HUES64 (cell line): ENCODE data around the gene ECHS1. TPM values are rescaled to one million over a fixed set of nuclear protein-coding genes. Genes with fewer than 3 reads are reported as not detected.
"Not testable (repeated sequence)": the region's sequence is repeated elsewhere in the genome, so short reads cannot be mapped to it uniquely, and the experiment has no call there.

ENCODE experiments used
- H3K27ac ChIP-seq: 2 replicates; pipeline ENCODE4 v1.7.0; 2013; ENCODE audit warnings: low read depth, low read length, inconsistent platforms
- H3K27me3 ChIP-seq: 2 replicates; pipeline ENCODE4 v1.6.1; 2013; ENCODE audit warnings: mild to moderate bottlenecking, low read length; ENCODE audit not compliant: insufficient read depth
- H3K36me3 ChIP-seq: 2 replicates; pipeline ENCODE4 v1.6.1; 2013; ENCODE audit warnings: mild to moderate bottlenecking, low read length; ENCODE audit not compliant: insufficient read depth
- H3K4me1 ChIP-seq: 2 replicates; pipeline ENCODE4 v1.6.1; 2013; ENCODE audit warnings: mild to moderate bottlenecking, low read length, moderate library complexity; ENCODE audit not compliant: insufficient read depth
- H3K4me3 ChIP-seq: 2 replicates; pipeline ENCODE4 v1.5.1; 2013; ENCODE audit warnings: mild to moderate bottlenecking, low read length, moderate library complexity
- H3K9ac ChIP-seq: 2 replicates; pipeline ENCODE4 v1.6.1; 2013; ENCODE audit warnings: mild to moderate bottlenecking, low read depth, low read length
- H3K9me3 ChIP-seq: 2 replicates; pipeline ENCODE4 v1.6.1; 2013; ENCODE audit warnings: low read depth, low read length; ENCODE audit not compliant: insufficient read depth
- WGBS: fragments of 150-250, 120-280 bp; methylation state at CpG from one replicate; pipeline ENCODE4 v1.1.7; 2013; ENCODE audit warnings: missing lambda C conversion rate; 5-methylcytosine and 5-hydroxymethylcytosine counted together
- polyA plus RNA-seq, 2 experiments: library from polyadenylated mRNA; stranded (reverse); fragments of 50-300 nt; gene quantifications; one replicate each; pipeline ENCODE4 v1.2.3, GENCODE V29; 2013

The ECHS1 gene
- 101 TPM for polyA plus RNA-seq (2013, experiment 1 of 2)
- polyA plus RNA-seq (2013, experiment 2 of 2) = 95.3 TPM

DNA sequence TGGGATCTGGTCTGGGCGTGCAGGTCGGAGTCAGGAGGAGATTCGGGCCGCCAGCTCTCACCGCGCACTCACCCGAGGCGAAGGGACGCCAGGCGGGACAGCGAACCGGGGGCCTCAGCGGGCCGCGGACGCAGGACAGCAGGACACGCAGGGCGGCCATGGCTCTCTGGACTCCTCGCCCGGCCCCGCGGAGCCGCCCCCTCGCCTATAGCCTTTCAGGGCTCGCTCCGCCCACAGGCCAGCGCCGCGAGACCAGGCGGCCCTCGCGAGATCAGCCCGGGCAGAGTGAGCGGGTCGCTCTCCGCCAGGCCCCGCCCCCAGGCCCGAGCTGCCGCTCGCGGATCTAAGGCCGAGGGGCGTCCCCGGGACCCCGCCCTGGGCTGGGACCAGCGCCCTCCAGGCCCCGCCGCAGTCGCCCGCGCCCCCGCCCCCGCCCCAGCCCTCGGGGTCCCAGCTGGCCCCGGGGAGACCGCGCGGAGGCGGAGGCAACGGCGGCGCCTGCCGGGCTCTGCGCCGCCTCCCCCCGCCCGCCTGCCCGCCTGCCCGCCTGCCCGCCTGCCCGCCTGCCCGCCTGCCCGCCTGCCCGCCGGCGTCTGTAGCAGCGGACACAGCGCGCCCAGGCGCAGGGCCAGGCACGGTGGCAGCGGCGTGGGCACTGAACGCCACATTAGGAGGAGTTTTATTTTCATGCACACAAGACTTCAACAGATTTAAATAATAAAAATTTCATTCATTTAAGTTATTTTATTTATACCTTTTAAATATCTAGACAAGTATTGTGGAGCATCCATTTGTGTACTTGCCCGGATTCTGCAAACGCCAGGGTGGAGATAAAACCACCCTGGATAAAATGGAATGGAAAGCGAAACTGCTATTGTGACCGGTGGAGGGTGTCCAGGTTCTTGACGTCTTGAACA is at the start of gene ECHS1:
Gene ECHS1, minus strand, starts transcription at position 181 of the 917 bp plus-strand sequence. Its CDS starts 21 bp downstream, at position 160.
- H3K36me3 ChIP-seq = peaks cover 27% of the 10 kb centered on the region
- H3K4me3 ChIP-seq = peak within 1 kb of the TSS; percentile 80
- peaks cover 48% of the 10 kb centered on the region for H3K27me3 ChIP-seq
- 5% methylated on average over 89 of the region's 89 CpGs for WGBS
- H3K9ac ChIP-seq = peak within 1 kb of the TSS; percentile 72
- no peaks in the 10 kb centered on the region for H3K4me1 ChIP-seq
- H3K9me3 ChIP-seq = no peaks in the 10 kb centered on the region
- no peak within 1 kb of the TSS for H3K27ac ChIP-seq

DNA sequence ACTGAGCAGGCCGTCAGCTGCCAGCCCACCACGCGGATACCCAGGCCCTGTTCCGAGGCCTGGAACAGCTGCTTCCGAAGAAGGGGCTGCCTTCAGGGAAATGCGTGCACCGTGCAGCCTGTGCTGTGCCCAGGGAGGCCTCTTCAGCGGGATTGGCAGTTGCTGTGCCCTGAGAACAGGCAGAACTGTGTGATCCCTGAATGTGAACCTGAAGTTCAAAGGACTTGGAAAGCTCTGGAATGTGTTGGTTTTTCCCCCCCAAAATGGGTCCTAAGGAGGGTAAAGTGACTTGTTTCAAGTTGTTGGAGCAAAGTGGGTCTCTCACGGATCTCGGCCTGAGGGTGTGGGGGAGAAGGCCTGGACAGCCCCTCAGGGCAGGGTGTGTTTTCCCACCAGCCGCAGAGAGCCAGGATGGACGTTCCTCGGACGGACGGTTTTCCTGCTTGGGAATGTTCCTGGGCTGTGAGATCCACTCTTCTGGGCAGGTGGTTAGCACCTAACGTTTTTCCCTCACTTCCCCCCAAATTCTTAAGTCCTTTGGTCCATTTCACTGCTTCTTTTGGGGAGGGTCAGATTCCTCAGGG is 49.2 kb upstream of the ECHS1 start:
- WGBS = 80% methylated on average over 16 of the region's 16 CpGs
- Histone ChIP-seq H3K27ac (no peak overlapping the region), H3K4me3 (no peak overlapping the region), H3K36me3 (0 out of 2 replicates have a peak, but pooled peaks cover 10% of the 10 kb centered on the region), H3K9ac (no peak overlapping the region), H3K9me3 (no peaks in the 10 kb centered on the region), H3K4me1 (no peaks in the 10 kb centered on the region), H3K27me3 (peaks cover 18% of the 10 kb centered on the region)

DNA sequence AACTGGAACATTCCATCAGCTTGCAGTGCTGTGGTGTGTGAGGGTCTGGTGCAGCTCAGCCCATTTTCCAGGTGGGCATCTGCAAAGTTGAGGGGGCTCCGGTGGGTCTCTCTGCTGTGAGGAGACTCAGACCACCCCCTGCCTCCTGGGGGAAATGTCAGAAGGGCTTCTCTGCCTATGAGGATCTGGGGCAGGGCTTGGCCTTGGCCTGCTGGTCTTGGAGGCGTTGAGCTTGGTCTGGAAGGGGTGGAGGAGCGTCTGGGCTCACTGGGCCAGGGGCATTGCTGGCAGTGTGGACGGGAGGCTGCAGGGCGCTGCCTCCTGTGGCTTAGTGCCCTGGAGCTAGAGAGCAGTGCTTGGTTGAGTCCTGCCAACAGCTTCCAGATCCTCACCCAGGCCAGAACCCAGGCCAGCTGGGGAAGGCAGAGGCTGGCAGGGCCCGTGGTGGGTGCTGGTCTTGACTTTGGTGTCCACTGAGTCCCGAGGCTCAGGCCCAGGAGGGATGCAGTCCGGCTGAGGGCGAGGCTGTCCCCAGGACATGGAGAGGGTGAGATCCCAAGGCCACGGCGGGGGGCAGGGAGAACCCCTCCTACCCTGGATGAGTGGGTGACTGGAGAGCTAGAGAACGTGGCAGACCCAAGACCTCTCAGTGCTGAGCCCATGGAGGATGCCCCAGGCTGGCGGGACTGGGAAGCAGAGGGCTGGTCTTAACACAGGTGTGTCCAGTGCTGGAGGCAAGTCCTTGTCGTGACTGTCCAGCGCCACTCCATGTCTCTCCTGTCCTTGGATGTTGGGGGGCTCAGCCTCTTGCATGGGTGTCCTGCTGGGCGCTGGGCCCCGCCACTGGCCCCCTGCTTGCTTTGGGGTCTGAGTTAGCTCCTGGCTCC is 48.4 kb upstream of the ECHS1 start:
- Histone ChIP-seq H3K4me3 (no peak overlapping the region), H3K9me3 (no peaks in the 10 kb centered on the region), H3K36me3 (0 out of 2 replicates have a peak, but pooled peaks cover 10% of the 10 kb centered on the region), H3K4me1 (no peaks in the 10 kb centered on the region), H3K9ac (no peak overlapping the region), H3K27me3 (peaks cover 18% of the 10 kb centered on the region), H3K27ac (no peak overlapping the region)
- whole genome bisulfite sequencing = 91% methylated on average over 16 of the region's 17 CpGs

DNA sequence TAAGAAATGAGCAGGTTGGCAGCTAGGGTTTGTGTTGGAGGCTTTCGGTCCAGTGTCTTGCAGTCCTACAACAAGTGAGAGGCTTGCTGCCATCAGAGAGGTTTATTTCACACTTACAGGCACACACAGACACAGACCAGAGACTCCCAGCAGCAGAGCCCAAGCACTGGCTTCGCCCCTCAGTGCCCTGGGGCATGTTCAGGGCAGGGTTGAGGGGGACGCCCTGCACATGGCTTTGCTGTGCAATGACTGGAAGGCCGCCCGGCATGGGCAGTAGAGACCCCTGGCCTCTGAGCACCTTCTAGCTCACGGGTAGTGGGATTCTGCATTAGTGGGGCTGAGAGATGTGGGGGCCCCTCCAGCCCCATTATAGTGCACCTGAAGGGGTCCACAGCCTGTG is 47.4 kb upstream of the ECHS1 start:
- Histone ChIP-seq H3K4me3 (no peak overlapping the region), H3K9ac (no peak overlapping the region), H3K9me3 (peaks cover 1% of the 10 kb centered on the region; the same call in 1 of the 2 replicates), H3K27me3 (peaks cover 18% of the 10 kb centered on the region), H3K27ac (no peak overlapping the region), H3K36me3 (peaks cover 16% of the 10 kb centered on the region), H3K4me1 (no peaks in the 10 kb centered on the region)
- 79% methylated on average over 6 of the region's 6 CpGs for WGBS

DNA sequence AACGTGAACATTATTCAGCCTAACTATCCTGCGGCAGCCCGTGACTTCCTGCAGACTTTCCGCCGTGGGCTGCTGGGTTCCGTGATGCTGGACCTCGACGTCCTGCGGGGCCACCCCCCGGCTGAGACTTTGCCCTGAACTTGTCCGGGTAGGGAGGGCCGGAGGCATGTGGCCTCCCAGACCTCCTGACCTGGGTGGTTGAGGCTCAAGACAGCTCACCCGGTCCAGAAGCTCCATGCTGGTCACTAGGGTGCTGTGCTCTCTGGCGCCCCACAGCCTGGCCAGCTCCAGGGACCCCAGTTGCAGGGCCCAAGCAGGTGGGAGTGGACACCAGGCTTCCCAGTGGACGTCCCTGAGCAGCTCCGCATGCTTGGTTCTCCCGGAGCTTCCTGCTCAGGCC is 46.9 kb upstream of the ECHS1 start:
- Histone ChIP-seq H3K36me3 (peaks cover 21% of the 10 kb centered on the region), H3K27me3 (peaks cover 15% of the 10 kb centered on the region), H3K4me1 (no peaks in the 10 kb centered on the region), H3K9me3 (peaks cover 7% of the 10 kb centered on the region; the same call in 1 of the 2 replicates), H3K27ac (no peak overlapping the region), H3K9ac (no peak overlapping the region), H3K4me3 (no peak overlapping the region)
- 94% methylated on average over 17 of the region's 17 CpGs for WGBS

DNA sequence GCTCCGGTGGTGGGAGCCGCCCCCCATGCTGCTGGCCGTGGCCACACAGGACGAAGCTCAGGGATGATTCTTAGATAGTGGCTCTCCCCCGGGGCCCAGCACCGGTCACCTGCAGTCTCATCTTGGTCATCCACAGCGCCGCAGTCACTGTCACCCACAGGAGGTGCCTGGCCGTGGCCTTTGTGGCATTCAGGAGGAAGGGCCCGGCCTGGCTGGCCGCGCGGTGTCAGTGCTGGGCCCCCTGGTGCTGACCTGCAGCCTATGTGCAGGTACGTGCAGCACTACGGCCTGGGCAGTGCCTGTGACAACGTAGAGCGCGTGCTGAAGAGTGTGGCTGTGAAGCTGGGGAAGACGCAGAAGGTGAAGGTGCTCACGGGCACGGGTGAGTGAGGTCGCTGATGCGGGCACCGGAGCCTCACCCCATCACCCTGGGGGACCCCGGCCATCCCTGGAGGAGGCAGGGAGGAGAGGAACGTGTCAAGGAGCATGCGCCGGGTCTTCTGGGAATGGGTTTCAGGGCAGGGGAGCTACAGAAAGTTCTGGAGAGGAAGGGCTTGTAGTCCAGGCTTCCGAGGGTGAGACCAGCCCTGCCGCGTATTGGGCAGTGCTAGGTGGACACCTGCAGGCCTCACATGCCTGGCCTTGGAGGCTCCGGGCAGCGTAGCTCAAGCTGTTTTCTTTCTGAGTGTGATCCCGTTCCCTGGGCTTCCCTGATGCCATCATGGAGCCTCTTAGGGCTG is 46.2 kb upstream of the ECHS1 start:
- Histone ChIP-seq H3K27ac (no peak overlapping the region), H3K4me1 (no peaks in the 10 kb centered on the region), H3K4me3 (no peak overlapping the region), H3K36me3 (peaks cover 23% of the 10 kb centered on the region), H3K9me3 (peaks cover 7% of the 10 kb centered on the region; the same call in 1 of the 2 replicates), H3K9ac (no peak overlapping the region), H3K27me3 (peaks cover 14% of the 10 kb centered on the region)
- WGBS = 93% methylated on average over 34 of the region's 34 CpGs

DNA sequence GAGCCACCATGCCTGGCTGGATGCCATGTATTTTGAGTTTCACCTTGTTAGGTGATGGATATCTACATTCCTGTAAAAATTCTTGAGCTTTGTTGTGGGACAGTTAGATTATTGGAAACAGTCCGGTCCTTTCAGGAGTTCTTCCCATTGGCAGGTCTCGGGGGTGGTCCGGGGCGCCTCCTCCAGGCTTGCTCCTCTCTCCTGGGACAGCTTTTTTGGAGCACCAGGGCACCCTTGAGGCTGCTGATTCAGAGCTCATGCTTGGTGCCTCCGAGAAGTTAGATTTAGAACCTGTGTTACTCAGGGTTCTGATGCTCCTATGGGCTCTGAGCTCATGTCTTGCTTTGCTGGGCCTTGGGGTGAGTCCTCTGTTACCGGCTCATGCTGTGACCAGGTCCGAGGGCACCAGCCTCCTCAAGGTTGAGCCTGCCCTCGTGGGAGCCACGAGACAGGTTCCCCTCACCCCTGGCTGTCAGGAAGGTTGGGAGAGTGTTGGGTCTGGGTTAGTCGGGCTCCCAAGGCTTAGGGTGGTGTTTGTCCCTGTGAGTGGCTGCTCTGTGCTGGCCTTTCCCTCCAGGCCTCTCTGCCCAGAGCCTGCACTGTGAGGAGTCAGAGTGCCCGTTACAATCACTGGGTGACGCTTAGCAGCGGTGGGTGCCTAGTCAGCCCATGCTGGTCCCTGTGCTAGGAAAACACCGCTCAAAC is 45.3 kb upstream of the ECHS1 start:
- 96% methylated on average over 14 of the region's 14 CpGs for WGBS
- no peak overlapping the region for H3K4me3 ChIP-seq
- peaks cover 8% of the 10 kb centered on the region; the same call in 1 of the 2 replicates for H3K9me3 ChIP-seq
- peaks cover 11% of the 10 kb centered on the region for H3K27me3 ChIP-seq
- peaks cover 27% of the 10 kb centered on the region for H3K36me3 ChIP-seq
- H3K4me1 ChIP-seq = no peaks in the 10 kb centered on the region
- H3K27ac ChIP-seq = no peak overlapping the region
- no peak overlapping the region for H3K9ac ChIP-seq

DNA sequence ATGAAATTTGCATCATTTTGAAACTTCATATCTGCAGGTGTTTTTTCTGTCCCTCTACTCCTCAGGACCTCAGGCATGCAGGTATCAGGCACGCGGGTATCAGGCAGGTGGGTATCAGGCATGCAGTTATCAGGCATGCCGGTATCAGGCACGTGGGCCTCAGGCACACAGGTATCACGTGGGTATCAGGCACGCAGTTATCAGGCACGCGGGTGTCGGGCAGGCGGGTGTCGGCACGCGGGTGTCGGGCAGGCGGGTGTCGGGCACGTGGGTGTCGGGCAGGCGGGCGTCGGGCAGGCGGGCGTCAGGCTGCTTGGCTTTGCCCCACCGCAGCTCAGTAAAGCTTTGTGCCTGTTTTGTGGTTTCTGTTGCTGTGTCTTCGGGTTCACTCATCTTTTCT is 42.6 kb upstream of the ECHS1 start:
- no peak overlapping the region for H3K27ac ChIP-seq
- H3K27me3 ChIP-seq = no peaks in the 10 kb centered on the region
- 96% methylated on average over 25 of the region's 25 CpGs for WGBS
- no peak overlapping the region for H3K9ac ChIP-seq
- peaks cover 33% of the 10 kb centered on the region for H3K9me3 ChIP-seq
- peaks cover 52% of the 10 kb centered on the region for H3K36me3 ChIP-seq
- H3K4me1 ChIP-seq = no peaks in the 10 kb centered on the region
- no peak overlapping the region for H3K4me3 ChIP-seq

DNA sequence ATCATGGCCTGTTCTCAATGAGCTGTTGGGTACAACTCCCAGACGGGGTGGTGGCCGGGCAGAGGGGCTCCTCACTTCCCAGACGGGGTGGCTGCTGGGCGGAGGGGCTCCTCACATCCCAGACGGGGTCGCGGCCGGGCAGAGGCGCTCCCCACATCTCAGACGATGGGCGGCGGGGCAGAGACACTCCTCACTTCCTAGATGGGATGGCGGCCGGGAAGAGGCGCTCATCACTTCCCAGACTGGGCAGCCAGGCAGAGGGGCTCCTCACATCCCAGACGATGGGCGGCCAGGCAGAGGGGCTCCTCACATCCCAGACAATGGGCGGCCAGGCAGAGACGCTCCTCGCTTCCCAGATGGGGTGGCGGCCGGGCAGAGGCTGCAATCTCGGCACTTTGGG is 41.2 kb upstream of the ECHS1 start:
- not testable (repeated sequence) for H3K4me1 ChIP-seq, H3K27ac ChIP-seq, H3K27me3 ChIP-seq, H3K4me3 ChIP-seq, H3K9ac ChIP-seq
- Histone ChIP-seq H3K9me3 (peaks cover 40% of the 10 kb centered on the region), H3K36me3 (peaks cover 62% of the 10 kb centered on the region)
- WGBS = 97% methylated on average over 20 of the region's 23 CpGs

DNA sequence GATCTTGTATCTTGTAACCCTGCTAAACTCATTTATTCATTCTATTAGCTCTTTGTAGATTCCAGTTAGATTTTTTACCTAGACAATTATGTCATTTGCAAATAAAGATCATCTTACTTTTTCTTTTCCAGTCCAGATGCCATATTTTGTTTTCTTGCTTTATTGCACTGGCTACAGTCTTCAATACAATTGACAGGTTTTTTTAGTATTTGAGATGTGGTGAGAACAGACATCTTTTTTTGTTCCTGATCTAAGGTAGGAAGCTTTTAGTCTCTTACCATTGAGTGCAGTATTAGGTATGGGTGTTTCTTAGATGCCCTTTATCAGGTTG is 39.2 kb upstream of the ECHS1 start:
- no peak overlapping the region for H3K9ac ChIP-seq
- no peaks in the 10 kb centered on the region for H3K27me3 ChIP-seq
- H3K27ac ChIP-seq = no peak overlapping the region
- peaks cover 40% of the 10 kb centered on the region for H3K9me3 ChIP-seq
- H3K36me3 ChIP-seq = peaks cover 75% of the 10 kb centered on the region
- no peak overlapping the region for H3K4me3 ChIP-seq
- no peaks in the 10 kb centered on the region for H3K4me1 ChIP-seq
